Spleen (tissue), 11 donors: Measurements from ENCODE around the gene PPIC. TPM values are rescaled to one million over a fixed set of nuclear protein-coding genes. Genes with fewer than 3 reads are reported as not detected.

Source experiments
- DNase-seq: peaks from one replicate; pipeline ENCODE4 v3.0.0-alpha.2; 2020
- H3K27ac ChIP-seq, 8 donors: fragments of 200-600 bp; sonication (generic) in 7 of 8; 1 replicate in 4 of 8; 2 replicates in 4 of 8; pipeline versions ENCODE4 v1.5.0 to v1.8.0; 2016 to 2021; ENCODE audit warnings: inconsistent platforms in 4 of 8, mild to moderate bottlenecking in 4 of 8, moderate library complexity in 1 of 8
- H3K27me3 ChIP-seq, 7 donors: fragments of 200-600 bp; sonication (generic) in 6 of 7; replicated peaks in 1 of 7; 1 replicate in 4 of 7; 2 replicates in 3 of 7; pipeline versions ENCODE4 v1.5.0 to v1.8.0; 2016 to 2021; ENCODE audit warnings: inconsistent platforms in 3 of 7, mild to moderate bottlenecking in 1 of 7
- H3K36me3 ChIP-seq, 6 donors: fragments of 200-600 bp; sonication (generic) in 5 of 6; 1 replicate in 4 of 6; 2 replicates in 2 of 6; pipeline versions ENCODE4 v1.5.0 to v1.8.0; 2016 to 2021; ENCODE audit warnings: inconsistent platforms in 2 of 6
- H3K4me1 ChIP-seq, 6 donors: fragments of 200-600 bp; sonication (generic) in 5 of 6; 1 replicate in 3 of 6; 2 replicates in 3 of 6; pipeline versions ENCODE4 v1.5.0 to v1.8.0; 2016 to 2021; ENCODE audit warnings: inconsistent platforms in 3 of 6
- H3K4me3 ChIP-seq, 8 donors: fragments of 200-600 bp; sonication (generic) in 7 of 8; 1 replicate in 4 of 8; 2 replicates in 4 of 8; pipeline versions ENCODE4 v1.5.0 to v1.8.0; 2016 to 2021; ENCODE audit warnings: inconsistent platforms in 4 of 8, mild to moderate bottlenecking in 4 of 8, moderate library complexity in 2 of 8
- H3K9me3 ChIP-seq, 8 donors: fragments of 200-600 bp; sonication (generic) in 7 of 8; 1 replicate in 4 of 8; 2 replicates in 4 of 8; pipeline versions ENCODE4 v1.5.0 to v1.8.0; 2016 to 2021; ENCODE audit warnings: inconsistent platforms in 4 of 8
- CTCF ChIP-seq, 11 experiments: fragments of 200-600 bp in 7 of 11; fragments of 450-650 bp in 4 of 11; sonication (generic) in 4 of 11; IDR thresholded peaks in 8 of 11; conservative IDR thresholded peaks in 3 of 11; 1 replicate in 7 of 11; 2 replicates in 4 of 11; pipeline versions ENCODE4 v1.4.0 to v1.8.0; 2016 to 2021; ENCODE audit warnings: antibody characterized with exemption in 11 of 11, inconsistent platforms in 4 of 11, mild to moderate bottlenecking in 1 of 11
- POLR2A ChIP-seq, 3 donors: fragments of 450-650 bp; IDR thresholded peaks; one replicate each; pipeline ENCODE4 v1.5.1; 2017; ENCODE audit warnings: antibody characterized with exemption in 3 of 3, mild to moderate bottlenecking in 1 of 3
- POLR2AphosphoS5 ChIP-seq, 3 donors: sonication (generic); formaldehyde crosslinking; IDR thresholded peaks; one replicate each; pipeline ENCODE4 v1.5.1; 2017; ENCODE audit warnings: antibody characterized with exemption in 3 of 3
- WGBS, 5 donors: extraction: QIAGEN DNeasy Blood & Tissue Kit in 3 of 5; methylation state at CpG; one replicate each; pipeline versions ENCODE4 v1.1.5 to v1.1.7; 2013 to 2018; 5-methylcytosine and 5-hydroxymethylcytosine counted together
- intact Hi-C: fragments of 100-400 bp; cut with DNase I; formaldehyde crosslinking; loops from one replicate; pipeline ENCODE4 v1.15.0; 2023; ENCODE audit warnings: low total_unique reads
- polyA plus RNA-seq, 3 donors: library from polyadenylated mRNA; stranded (reverse); fragments of 200-250 nt; gene quantifications; one replicate each; pipeline ENCODE4 v1.2.1, GENCODE V29; 2013
- total RNA-seq, 7 donors: library from RNA; depleted of rRNA in 3 of 7; stranded (reverse); fragments of >200 nt in 3 of 7; fragmentation: NEBNext Ultra II Directional in 4 of 7; extraction: Animal tissue kit (Norgen Biotek cat#: 25700) in 4 of 7; gene quantifications; one replicate each; pipeline versions ENCODE4 v1.1.0 to v1.2.1, GENCODE V29; 2016 to 2021
- donor health status: healthy with polysubstance abuse.
- donor health status: DM: no; HTN: no; CAD: no; lungs with moderate emphysema.
- donor health status: DM: no; HTN: no; CAD: no.
- donor health status: Bipolar disorder and iron deficiency.
- donor health status: healthy.
- donor health status: DM: no; HTN: no; CAD: no.
- donor health status: DM: yes; HTN: yes; CAD: no.

PPIC gene
- total and polyA plus RNA-seq, 10 donors, result 2.3 to 18.5 (median 8.0) TPM

- Histone ChIP-seq H3K9me3 (no peaks in the 10 kb centered on the region), H3K36me3 (no peaks in the 10 kb centered on the region), H3K27me3 (peaks cover 2 to 78% (median 23%) of the 10 kb centered on the region in 7 donors), H3K4me1 (peaks cover 5 to 28% (median 24%) of the 10 kb centered on the region in 6 donors), H3K4me3 (peak overlapping the region; percentile 60 to 86 (median 75)), H3K27ac (peak overlapping the region; percentile 57 to 85 (median 80))
- intact Hi-C loops, result no loop called here
- TF ChIP-seq CTCF (IDR thresholded peaks at IDR 0.05 in 8 of 11, conservative IDR thresholded peaks at IDR 0.05 in 3 of 11), result no peak
- TF ChIP-seq POLR2AphosphoS5 (IDR thresholded peaks at IDR 0.05), result no peak
- no peak for TF ChIP-seq POLR2A (IDR thresholded peaks at IDR 0.05)
- DNase-seq, result peak; percentile 78
- WGBS, 5 donors, result 0 to 1% (median 1%) methylated on average over 3 to 40 of the region's 40 CpGs; no CpG with 5 or more reads in 1 of the 5 donors
Observed at GRCh38 chr5:123035918-123036390, 571 bp downstream of the PPIC start.

DNA sequence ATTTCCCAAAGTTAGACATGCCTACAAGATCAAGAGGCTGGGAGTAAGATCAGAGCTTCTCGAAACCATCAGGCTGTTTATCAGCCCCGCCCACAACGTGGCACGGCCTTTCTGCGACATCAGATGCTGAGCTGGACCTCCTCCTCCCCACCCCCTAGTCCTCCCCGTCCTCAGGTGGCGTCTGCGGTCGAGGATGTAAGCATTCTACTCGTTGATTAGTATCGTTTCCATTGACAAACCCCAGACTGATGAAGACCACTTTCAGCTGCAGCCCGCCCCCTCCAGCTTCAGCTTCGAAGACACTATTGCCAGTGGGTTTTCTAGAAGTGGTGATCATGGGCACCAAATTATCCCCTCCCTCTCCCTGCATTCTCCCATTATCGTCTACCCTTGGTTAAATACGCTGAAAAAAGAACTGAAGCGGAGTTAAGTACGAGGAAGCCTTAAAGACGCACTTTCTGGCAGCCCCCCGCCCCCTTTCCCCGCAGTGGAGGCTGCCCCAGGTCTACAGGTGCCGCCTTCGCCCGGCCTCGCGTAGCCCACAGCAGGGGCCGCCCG, 1.1 kb downstream of the PPIC start:
- DNase-seq, result no peak
- TF ChIP-seq CTCF (IDR thresholded peaks at IDR 0.05 in 8 of 11, conservative IDR thresholded peaks at IDR 0.05 in 3 of 11), result no peak
- TF ChIP-seq POLR2A (IDR thresholded peaks at IDR 0.05), result no peak
- TF ChIP-seq POLR2AphosphoS5 (IDR thresholded peaks at IDR 0.05), result no peak
- Histone ChIP-seq H3K4me1 (peaks cover 5 to 28% (median 24%) of the 10 kb centered on the region in 6 donors), H3K4me3 (peak overlapping the region; percentile 60 to 86 (median 75)), H3K9me3 (no peaks in the 10 kb centered on the region), H3K36me3 (no peaks in the 10 kb centered on the region), H3K27ac (peak overlapping the region in 6 of 8 donors; percentile 76 to 85 (median 82)), H3K27me3 (peaks cover 2 to 78% (median 23%) of the 10 kb centered on the region in 7 donors)
- WGBS, 5 donors, result 2% methylated on average over 17 to 27 of the region's 27 CpGs
- intact Hi-C loops, result no loop called here

- Histone ChIP-seq H3K9me3 (no peaks in the 10 kb centered on the region), H3K27ac (no peak overlapping the region), H3K36me3 (no peaks in the 10 kb centered on the region), H3K4me1 (peaks cover 5 to 28% (median 24%) of the 10 kb centered on the region in 6 donors), H3K27me3 (peaks cover 2 to 63% (median 23%) of the 10 kb centered on the region in 7 donors), H3K4me3 (no peak overlapping the region)
- 75 to 86% (median 82%) methylated on average over 6 of the region's 6 CpGs for WGBS, 5 donors
- no peak for TF ChIP-seq CTCF (IDR thresholded peaks at IDR 0.05 in 8 of 11, conservative IDR thresholded peaks at IDR 0.05 in 3 of 11)
- intact Hi-C loops, result no loop called here
- no peak for DNase-seq
Observed at GRCh38 chr5:123033157-123033671, 3.3 kb downstream of the PPIC start.

DNA sequence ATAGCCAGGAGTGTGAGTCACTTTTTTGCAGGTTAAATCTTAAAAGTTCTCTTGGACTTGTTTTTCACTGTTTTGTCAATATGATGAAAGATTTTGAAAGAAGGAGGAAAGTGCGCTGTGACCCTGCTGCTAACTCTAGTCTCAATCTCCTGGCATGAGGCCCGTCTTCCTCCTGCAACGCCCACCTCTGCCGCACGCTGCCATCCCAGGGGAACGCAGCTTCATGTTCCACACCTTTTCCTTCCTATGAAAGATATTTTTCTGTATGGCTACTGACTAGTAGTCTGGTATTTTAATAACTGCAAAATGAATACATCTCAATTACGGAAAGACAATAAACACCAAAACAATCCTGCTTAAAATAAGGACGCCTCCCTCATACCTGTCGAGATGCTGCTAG, 8.3 kb downstream of the PPIC start:
- no peak for DNase-seq
- intact Hi-C loops, result no loop called here
- Histone ChIP-seq H3K4me1 (no peaks in the 10 kb centered on the region), H3K27ac (no peak overlapping the region), H3K27me3 (peaks cover 0 to 13% (median 0%) of the 10 kb centered on the region in 7 donors), H3K36me3 (peaks cover 0 to 8% (median 0%) of the 10 kb centered on the region in 6 donors), H3K9me3 (no peaks in the 10 kb centered on the region), H3K4me3 (no peak overlapping the region)
- 71 to 82% (median 79%) methylated on average over 9 of the region's 9 CpGs for WGBS, 5 donors
- TF ChIP-seq POLR2A (IDR thresholded peaks at IDR 0.05) (no peak), POLR2AphosphoS5 (IDR thresholded peaks at IDR 0.05) (peak in 1 of 3 donors; percentile 17), CTCF (IDR thresholded peaks at IDR 0.05 in 8 of 11, conservative IDR thresholded peaks at IDR 0.05 in 3 of 11) (no peak)
